Esophagus mucosa (tissue), 1 donor: Measurements from ENCODE around the gene C11orf91. TPM values are rescaled to one million over a fixed set of nuclear protein-coding genes. Genes with fewer than 3 reads are reported as not detected.

ENCODE experiments used
- total RNA-seq: library from RNA; stranded (reverse); gene quantifications from one replicate; pipeline ENCODE4 v1.2.4, GENCODE V29; 2023
- donor health status: DM: yes; HTN: yes; CAD: no.

C11orf91 gene
- total RNA-seq, 1 donor from 2014 or later = 1.1 TPM

Other genes starting within 250 kb of the C11orf91 start
- gene CD59, start 35.6 kb upstream of the C11orf91 start, total RNA-seq = 319 TPM
- 23.8 TPM for gene FBXO3, start 73.7 kb upstream of the C11orf91 start, total RNA-seq
- gene LMO2, start 191.2 kb upstream of the C11orf91 start, total RNA-seq = 11.7 TPM